ENCODE results near the gene MTRFR. TPM values are rescaled to one million over a fixed set of nuclear protein-coding genes. Genes with fewer than 3 reads are reported as not detected.

Gene MTRFR
- 9.9 and 13.5 TPM in 2 replicates for total RNA-seq

GRCh38 chr12:123232807-123233504 is at the start of gene MTRFR, which contains the start of gene MPHOSPH9:
TSS of gene MTRFR (plus strand) at chr12:123233436. CDS start at chr12:123253675, 20,239 bp downstream.
TSS of gene MPHOSPH9 (minus strand) at chr12:123233141. CDS start at chr12:123230364, 2,777 bp downstream.

Other genes with a start within 250 kb of the MTRFR start
- gene PITPNM2, start 82.3 kb upstream of the MTRFR start, total RNA-seq, result 3.5 and 4.6 TPM in 2 replicates
- 28.5 and 31.1 TPM in 2 replicates for gene MPHOSPH9, start 295 bp upstream of the MTRFR start, total RNA-seq
- gene CDK2AP1, start 38.4 kb downstream of the MTRFR start, total RNA-seq, result 149 and 157 TPM in 2 replicates
- 15.4 and 23.0 TPM in 2 replicates for gene SBNO1, start 131.4 kb downstream of the MTRFR start, total RNA-seq
- 36.1 and 40.3 TPM in 2 replicates for gene KMT5A, start 150.7 kb downstream of the MTRFR start, total RNA-seq
- gene RILPL2, start 203.2 kb downstream of the MTRFR start, total RNA-seq, result 5.7 and 6.8 TPM in 2 replicates
- 11.5 and 11.6 TPM in 2 replicates for gene SNRNP35, start 224.7 kb downstream of the MTRFR start, total RNA-seq